ENCODE measurements around the gene PLA2G2C.

The PLA2G2C gene

DNA sequence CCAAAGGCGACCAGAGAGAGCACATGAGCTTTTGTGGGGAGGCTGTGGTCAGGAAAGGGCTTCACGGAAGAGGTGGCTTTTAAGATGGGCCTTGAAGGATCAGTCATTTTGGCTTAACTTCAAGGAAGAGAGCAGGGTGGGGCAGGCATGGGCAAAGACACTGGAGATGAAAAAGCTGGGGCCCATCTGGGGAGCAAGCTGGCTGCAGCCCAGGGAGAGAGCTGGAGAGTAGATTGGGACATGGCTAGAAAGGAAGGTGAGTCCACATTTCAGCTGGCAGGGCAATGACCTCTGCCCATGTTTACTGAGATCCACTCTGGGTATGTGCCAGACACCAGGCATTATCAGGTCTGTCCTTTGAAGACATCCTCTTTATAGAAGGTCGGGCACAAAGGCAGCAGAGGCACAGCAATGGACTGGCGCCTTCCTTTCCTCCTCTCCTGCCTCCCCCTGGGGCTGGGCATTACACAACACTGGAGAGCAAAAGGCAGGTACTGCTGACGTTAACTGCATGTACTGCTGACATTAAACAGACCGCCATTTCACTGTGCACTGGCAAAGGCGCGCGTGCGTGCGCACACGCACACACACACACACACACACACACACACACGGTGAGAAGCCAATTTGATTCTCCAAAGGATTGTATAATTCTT, 2.6 kb downstream of the PLA2G2C start:
- DNase-seq (ENCODE audit: low read depth, low spot score), result no peak

DNA sequence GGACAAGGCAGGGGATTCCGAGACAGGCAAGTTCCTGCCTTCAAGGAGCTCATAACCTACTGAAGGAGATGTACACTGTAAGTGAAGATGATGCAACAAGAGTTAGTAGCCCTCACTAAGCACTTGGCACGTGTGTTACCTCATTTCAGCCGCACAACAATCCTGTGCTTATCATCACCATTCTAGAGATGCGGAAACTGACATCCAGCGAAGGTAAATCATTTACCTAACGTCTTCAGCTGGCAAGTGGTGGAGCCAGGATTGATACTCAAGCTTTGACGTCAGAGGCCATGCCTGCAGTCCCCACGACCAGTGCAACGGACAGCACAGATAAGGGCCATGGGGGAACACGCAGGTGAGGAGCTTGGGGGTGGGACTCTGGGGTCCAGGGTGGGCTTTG, 3.3 kb downstream of the PLA2G2C start:
- no peak for DNase-seq (ENCODE audit: low read depth, low spot score)

DNA sequence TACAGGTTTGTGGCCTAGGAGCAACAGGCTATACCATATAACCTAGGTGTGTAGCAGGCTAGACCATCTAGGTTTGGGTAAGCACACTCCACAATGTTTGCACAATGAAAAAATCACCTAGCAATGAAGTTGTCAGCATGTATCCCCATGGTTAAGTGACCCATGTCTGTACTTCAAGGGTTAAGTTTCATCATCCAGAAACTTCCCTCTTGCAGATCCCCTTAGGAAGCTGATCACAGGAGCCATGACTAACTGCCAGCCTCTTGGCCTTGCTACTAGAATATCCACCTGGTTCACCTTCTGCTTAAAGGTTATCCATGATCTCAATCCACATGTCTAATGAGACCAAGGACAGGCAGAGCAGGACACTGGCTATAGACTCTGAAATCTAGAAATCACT, 3.9 kb downstream of the PLA2G2C start:
- no peak for DNase-seq (ENCODE audit: low read depth, low spot score)

DNA sequence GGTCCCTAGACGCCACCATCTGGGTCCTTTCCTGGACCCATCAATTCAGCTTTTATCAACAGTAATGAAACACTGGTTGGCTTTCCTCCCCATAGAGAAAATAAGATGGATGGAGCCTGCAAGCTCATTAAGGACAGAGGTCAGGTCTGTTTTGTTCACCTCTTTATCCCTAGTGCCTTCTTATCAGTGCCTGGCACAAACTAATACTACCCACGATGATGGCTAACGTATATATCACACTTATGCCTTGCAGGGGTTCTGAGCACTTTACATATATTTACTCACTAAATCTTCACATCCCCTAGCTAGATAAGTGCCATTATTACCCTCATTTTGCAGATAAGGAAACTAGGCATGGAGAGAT, 5.5 kb downstream of the PLA2G2C start:
- no peak for DNase-seq (ENCODE audit: low read depth, low spot score)

DNA sequence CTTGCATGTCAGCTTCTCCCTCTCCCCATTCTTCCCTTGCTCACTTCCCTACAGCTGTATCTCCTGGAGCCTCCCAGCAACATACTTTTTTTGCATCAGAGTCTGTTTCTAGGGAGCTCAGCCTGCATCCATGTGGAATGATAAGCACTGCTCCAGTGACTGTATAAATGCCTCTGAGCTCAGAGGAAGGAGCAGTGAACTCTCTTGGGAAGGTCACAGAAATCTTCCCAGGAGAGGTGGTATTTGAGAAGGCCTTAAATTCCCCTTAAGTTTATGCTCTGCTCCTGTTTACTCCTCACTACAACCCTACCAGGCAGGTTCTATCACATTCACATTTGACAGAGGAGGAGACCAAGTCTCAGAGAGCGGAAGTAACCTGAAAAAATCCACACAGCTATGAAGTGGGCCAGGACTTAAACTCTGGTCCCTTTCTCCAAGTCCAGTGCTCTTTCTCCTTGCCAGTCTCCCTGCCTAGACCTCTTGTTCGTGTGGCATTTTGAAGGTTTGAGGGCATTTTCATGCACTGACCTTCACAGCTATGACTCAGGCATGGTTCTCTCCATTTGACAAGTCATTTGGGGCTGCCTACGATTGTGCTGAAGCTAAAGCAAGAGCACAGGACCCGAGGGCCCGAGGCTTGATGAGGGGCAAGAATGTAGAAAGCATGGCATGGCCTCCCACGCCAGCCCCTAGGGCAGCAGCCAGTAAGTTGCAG, 6.0 kb downstream of the PLA2G2C start:
- DNase-seq (ENCODE audit: low read depth, low spot score), result no peak

DNA sequence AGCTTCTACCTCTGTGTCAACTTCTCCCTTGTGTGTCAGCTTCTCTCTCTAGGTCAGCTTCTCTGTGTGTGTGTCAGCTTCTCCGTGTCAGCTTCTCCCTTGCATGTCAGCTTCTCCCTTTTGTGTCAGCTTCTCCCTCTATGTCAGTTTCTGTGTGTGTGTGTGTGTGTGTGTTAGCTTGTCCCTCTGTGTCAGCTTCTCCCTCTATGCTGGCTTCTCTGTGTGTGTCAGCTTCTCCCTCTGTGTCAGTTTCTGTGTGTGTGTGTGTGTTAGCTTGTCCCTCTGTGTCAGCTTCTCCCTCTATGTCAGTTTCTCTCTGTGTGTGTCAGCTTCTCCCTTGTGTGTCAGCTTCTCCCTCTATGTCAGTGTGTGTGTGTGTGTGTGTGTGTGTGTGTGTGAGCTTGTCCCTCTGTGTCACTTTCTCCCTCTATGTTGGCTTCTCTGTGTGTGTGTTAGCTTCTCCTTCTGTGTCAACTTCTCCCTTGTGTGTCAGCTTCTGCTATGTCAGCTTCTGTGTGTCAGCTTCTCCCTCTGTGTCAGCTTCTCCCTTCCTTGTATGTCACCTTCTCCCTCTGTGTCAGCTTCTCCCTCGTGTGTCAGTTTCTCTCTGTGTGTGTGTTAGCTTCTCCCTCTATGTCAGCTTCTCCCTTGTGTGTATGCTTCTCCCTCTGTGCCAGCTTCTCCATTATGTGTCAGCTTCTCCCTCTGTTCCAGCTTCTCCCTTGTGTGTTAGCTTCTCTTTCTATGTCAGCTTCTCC, 6.8 kb downstream of the PLA2G2C start:
- DNase-seq (ENCODE audit: low read depth, low spot score), result no peak

DNA sequence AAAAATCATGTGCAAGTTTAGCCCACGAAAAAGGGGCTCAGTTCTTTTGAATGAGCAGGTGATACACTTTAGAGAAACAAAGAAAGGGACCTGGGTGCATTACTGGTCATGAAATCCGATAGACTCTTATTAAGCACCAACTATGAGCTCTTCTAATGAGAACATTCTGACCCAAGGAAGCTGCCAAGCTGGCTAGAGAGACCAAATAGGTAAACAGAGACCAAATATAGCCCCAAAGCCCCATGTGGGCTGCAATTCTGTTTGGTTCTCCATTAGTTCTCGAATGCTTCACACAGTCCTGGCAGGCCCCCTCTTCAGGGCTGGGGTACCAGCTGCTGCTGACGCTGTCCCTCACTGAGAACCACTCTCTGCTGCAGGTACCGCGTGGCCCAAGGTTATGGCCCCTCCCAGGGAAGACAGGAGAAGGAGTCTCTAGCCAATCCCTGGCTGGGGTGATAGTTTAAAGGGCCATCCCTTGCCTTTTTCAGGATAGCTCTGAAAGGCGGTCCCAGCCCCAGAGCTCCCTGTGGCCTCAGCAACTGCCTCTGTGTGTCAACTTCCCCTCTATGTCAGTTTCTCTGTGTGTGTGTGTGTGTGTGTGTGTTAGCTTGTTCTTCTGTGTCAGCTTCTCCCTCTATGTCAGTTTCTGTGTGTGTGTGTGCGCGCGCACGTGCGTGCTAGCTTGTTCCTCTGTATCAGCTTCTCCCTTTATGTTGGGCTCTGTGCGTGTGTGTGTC, 7.5 kb downstream of the PLA2G2C start:
- no peak for DNase-seq (ENCODE audit: low read depth, low spot score)

DNA sequence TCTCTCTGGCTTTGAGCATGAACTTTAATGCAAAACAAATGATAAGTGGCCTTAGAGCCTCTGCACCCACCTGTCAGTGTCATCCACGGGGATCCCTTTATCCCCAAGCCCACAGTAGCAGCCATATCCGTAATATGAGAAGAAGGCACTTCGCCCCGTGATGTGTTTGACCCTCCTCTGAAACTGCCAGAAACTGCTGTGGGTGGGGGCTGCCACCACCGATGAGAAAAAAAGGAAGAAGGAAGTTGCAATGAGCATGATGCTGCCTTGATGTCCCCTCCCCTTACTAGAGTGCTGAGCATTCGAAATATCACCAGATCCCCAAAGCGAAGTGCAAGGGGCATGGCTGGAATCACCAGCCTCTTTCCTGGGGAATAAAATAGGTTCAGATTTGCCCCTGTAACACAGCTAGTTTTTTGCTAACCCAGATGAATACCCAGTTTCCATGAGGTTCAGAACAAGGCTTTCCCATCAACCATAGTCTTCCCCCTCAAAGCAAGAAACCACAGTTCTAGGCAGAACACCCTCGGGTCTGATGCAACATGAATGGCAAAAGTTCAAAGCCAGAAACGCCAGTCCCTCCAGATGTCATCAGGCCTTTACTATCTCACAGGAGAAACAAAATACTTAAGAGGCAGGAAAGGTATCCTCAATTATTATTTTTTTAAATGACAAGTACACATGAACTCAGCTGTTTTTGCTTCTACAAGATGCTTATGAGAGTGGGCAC, 11.2 kb downstream of the PLA2G2C start:
- no peak for DNase-seq (ENCODE audit: low read depth, low spot score)

DNA sequence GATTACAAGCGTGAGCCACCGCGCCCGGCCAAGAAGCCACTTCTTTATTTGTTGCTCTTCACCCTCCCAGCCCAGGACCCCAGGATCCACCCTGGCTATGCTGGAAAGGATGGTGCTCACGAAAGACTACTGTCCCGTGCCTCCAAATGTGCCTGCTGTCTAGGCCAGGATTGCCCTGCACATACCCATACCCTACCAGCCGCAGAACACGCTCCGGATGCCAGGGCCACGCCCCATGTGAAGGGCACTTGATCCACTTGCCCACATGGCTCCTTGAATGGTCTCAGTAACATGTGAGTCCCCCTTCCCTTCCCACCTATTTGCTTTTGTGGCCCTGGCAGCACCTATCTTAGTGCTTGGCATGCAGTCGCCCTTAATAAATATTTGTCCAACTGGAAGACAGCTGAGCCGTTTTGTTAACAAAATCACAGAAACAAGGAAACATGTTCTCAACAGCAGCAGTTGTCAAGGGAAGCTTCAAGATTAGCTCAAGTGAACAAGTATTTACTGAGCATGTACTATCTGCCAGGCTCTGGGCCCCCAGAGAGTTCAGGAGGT, 14.2 kb downstream of the PLA2G2C start:
- no peak for DNase-seq (ENCODE audit: low read depth, low spot score)

DNA sequence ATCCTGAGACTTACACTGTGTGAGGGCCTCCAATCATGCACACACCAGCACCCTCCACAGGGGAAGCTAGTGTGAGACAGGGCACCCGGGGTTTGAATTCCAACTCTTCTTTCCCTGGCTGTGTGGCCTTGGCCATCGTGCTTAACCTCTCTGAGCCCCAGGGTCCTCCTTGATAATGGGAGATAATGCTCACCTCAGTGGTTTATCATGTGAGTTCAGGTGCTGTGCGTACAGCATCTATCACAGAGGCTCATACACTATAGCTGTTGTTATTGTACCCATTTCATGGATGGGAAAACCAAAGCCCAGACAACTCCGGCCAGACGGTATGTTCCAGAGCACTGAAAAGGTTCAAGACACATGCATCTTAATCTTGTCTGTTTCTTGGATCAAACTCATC, 16.4 kb downstream of the PLA2G2C start:
- no peak for DNase-seq (ENCODE audit: low read depth, low spot score)

DNA sequence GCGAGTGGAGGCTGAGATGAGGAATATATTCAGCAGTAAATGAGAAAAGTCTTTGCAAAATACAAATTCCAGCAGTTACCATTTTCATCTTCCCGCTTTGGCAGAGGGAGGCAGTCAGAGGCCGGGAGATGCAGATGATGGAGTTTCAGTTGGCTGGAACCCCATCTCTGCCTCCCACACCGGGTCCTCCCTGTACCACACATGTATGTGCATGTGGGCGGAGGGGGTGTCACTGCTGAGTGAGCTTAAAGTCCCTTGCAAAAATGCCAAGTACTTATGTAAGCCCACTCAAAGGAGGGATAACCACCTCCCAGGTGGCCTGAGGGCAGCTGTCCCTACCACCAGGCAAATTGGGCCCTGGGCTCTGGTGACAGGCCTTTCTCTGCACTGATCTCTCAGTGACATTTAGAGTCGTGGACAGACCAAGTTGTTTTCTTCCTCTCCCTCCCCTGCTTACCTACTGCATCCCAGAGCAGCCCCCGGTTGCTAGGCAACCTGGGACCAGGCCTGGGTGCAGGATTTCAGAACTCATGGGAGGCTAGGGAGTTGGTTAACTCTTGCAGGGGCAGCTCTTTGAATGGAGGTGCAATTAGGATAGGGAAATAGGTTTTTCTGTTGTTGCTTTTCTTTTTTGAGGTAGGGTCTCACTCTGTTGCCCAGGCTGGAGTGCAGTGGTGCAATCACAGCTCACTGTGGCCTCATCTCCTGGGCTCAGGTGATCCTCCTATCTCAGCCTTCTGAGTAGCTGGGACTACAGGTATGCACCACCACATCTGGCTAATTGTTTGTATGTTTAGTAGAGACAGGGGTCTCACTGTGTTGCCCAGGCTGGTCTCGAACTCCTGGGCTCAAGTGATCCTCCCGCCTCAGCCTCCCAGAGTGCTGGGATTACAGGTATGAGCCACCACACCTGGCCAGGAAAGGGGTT, 17.5 kb downstream of the PLA2G2C start:
- peak; percentile 20 for DNase-seq (ENCODE audit: low read depth, low spot score)

DNA sequence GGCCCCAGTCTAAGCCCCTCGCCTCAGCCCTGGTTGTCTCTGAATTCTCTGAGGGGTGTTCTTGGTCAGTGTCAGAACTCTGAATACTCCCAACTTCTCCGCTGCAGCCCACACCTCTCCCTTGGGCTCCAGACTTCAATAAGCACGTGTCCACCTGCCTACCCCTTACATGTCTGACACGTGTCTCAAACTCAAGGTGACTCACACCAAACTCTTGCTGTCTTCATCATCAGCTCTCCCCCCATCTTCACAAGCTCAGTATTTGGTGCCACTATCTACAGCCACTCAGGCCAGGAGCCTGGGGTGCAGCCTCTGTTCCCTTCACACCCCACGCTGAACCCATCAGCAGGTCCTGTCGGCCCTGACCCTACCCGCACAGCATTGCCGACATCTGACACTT, 19.2 kb downstream of the PLA2G2C start:
- DNase-seq (ENCODE audit: low read depth, low spot score), result no peak

DNA sequence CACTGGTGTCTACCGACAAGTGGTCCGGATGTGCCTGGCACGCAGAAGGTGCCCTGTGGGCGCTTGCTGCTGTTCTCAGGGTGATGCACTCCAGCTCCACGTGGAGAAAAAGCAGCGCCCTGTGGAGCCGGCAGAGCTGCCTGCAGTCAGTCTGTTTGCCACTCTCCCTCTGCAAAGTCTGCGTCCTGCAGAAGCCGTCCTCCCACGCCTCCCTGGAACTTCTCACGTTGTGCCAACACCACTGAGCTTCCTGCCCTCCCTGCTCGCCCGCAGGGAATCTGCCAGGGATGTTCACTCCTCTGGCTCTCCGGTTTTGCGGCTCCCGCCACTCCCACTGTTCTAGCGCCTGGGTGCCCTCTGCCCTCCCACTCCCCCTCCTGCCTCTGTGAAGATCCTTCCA, 20.3 kb downstream of the PLA2G2C start:
- DNase-seq (ENCODE audit: low read depth, low spot score), result no peak

DNA sequence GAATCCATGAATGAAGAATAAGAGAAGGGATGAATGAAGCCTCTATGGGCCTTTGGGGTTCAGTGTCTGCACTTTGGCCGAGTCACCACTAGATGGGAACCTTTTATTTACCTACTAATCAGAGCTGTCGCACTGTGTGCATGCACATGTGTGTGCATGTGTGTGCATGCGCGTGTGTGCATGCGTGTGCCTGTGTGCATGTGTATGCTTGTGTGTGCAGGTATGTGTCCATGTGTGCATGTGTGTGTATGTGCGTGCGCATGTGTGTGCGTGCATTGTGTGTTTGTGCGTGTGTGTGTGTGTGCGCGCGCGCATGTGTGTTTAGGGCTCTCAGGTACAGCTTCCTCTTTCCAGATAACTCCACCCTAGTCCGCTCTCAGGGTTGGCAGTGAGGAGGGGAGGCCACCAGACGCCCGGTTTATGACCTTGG, 20.8 kb downstream of the PLA2G2C start:
- no peak for DNase-seq (ENCODE audit: low read depth, low spot score)

DNA sequence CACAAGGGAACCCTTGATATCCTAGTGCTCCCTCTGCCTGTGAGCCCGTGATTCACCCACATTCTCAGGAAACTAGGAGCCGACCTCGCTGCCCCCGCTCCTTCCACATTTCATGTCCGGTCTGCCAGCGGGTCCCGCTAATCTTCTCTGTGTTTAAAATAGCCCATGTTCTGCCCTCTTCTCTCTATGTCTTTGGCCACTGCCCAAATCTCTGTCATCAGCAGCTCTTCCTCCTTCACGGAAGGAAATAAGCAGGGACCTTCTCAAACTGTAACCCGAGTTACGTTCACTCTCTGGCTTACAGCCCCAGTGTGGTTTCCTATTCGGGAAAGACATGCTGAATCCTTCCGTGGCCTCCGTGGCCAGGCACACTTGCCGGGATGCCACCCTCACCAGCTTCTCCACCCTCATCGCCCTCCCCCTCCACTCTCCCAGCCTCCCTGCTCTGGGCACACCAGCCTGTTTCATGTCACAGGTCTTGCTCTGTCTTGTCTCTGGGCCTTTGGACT, 21.6 kb downstream of the PLA2G2C start:
- no peak for DNase-seq (ENCODE audit: low read depth, low spot score)

DNA sequence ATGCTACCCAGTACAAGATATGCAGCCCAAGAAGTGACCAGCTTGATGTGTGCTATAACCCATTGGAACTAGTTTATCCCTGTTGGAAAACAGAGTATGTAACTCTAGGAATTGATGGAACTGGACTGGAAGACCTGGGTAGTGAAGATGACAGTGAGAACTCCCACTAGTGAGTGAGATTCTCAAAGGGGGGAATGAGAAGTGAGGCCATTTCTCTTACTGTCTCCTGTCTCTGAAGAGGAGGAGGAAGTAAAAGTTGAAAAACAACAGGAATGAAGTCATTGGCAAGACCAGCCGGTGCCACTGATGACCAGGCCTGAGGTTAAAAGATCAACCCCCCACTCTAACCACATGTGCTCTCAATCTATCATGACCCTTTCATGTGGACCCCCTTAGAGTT, 26.3 kb downstream of the PLA2G2C start:
- DNase-seq (ENCODE audit: low read depth, low spot score), result no peak

DNA sequence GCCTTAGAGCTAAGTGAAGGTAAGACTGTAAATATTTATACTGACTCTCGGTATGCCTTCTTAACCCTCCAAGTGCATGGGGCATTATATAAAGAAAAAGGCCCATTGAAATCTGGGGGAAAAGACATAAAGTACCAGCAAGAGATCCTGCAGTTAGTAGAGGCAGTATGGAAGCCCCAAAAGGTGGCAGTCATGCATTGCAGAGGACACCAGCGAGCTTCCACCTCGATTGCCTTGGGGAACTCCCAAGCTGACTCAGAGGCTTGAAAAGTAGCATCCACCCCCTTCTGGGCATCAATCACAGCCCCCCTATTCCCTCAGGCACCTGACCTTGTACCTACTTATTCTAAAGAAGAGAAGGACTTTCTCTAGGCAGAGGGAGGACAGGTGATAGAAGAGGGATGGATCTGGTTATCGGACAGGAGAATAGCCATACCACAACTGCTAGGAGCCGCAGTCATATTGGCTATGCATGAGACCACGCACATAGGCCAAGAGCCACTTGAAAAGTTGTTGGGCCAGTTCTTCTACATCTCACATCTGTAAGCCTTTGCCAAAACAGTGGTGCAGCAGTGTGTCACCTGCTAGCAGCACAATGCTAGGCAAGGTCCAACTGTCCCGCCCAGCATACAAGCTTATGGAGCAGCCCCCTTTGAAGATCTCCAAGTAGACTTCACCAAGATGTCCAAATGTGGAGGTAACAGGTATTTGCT, 27.8 kb downstream of the PLA2G2C start:
- no peak for DNase-seq (ENCODE audit: low read depth, low spot score)

DNA sequence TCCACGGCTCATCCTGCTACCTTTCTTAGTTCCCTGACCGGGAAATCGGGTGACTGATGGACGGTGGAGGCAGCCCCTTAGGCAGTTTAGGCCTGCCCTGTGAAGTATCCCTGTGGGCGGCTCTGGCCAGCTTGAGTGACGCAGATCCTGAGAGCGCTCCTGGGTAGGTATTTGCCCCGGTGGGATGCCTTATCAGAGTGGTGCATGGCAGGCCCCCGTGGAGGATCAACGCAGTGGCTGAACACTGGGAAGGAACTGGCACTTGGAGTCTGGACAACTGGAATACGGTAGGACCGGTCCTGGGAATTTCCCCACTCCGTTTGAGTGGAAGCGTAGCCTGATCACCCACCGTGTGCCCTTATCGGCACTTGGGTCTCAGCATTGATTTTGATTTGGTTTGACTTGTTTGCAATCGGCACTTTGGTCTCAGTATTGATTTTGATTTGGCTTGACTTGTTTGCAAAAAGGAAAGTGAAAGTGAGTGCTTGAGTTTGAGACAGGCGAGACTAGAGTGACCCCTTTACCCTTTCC, 32.0 kb downstream of the PLA2G2C start:
- no peak for DNase-seq (ENCODE audit: low read depth, low spot score)

DNA sequence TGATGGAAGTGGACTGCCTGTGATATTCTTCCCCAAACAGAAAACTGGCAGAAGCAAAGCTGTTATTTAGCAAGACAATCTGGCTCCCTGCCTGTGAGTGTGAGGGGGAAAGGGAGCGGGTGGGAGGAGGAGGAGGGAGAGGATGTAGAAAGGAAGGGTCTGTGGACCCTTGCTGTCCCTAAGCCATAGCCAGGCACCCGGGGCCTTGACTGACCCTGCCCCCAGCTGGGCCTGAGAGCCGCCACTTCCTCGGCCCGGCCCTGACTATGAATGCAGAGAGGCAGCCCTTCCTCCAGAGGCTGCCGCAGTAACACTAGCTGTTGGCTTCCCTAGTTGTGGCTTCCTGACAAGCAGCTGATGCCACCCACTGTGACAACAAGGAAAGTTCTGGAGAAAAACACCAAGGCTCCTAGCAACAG, 33.3 kb downstream of the PLA2G2C start:
- DNase-seq (ENCODE audit: low read depth, low spot score), result peak; percentile 48

Data from ELF-1 (cell line).